Astrocyte of the spinal cord (primary cell): ENCODE data around the gene ATP9A.
"Not testable (repeated sequence)": the region's sequence is repeated elsewhere in the genome, so short reads cannot be mapped to it uniquely, and the experiment has no call there.

Experiments
- DNase-seq: peaks from one replicate; pipeline ENCODE4 v3.0.0; 2011; ENCODE audit warnings: low read depth, low spot score
- H3K4me3 ChIP-seq: 2 replicates; pipeline ENCODE4 v1.5.1; 2011; ENCODE audit warnings: low read depth, mild to moderate bottlenecking, low read length, moderate library complexity
- CTCF ChIP-seq: IDR thresholded peaks from 2 replicates; pipeline ENCODE4 v1.5.1; 2012; ENCODE audit warnings: low read depth, mild to moderate bottlenecking, low read length, inconsistent platforms
- in situ Hi-C: cut with HindIII; loops from 2 replicates; pipeline ENCODE4 v1.10.0; 2017; ENCODE audit warnings: low sequenced_read_pairs

ATP9A gene

GRCh38 chr20:51792960-51793359 is 24.8 kb upstream of the ATP9A start:
- H3K4me3 ChIP-seq, result no peak overlapping the region
- TF ChIP-seq CTCF, result no peak
- no peak for DNase-seq
- in situ Hi-C loops, result no loop called here

GRCh38 chr20:51791626-51792025 is 23.4 kb upstream of the ATP9A start:
- H3K4me3 ChIP-seq, result no peak overlapping the region

GRCh38 chr20:51790256-51790655 is 22.1 kb upstream of the ATP9A start:
- in situ Hi-C loops, result no loop called here
- no peak for TF ChIP-seq CTCF
- H3K4me3 ChIP-seq, result no peak overlapping the region
- DNase-seq, result no peak

More at GRCh38 chr20:51791626-51792025, 23.4 kb upstream of the ATP9A start:
- DNase-seq, result no peak
- TF ChIP-seq CTCF, result no peak
- in situ Hi-C loops, result no loop called here

GRCh38 chr20:51789434-51789833 is 21.2 kb upstream of the ATP9A start:
- in situ Hi-C loops, result no loop called here
- no peak for DNase-seq
- no peak for TF ChIP-seq CTCF
- H3K4me3 ChIP-seq, result no peak overlapping the region

GRCh38 chr20:51788822-51789221 is 20.6 kb upstream of the ATP9A start:
- no peak for DNase-seq
- in situ Hi-C loops, result no loop called here
- no peak overlapping the region for H3K4me3 ChIP-seq
- no peak for TF ChIP-seq CTCF

GRCh38 chr20:51784299-51784698 is 16.1 kb upstream of the ATP9A start:
- no peak for TF ChIP-seq CTCF
- in situ Hi-C loops, result no loop called here

GRCh38 chr20:51778229-51778759 is 10.1 kb upstream of the ATP9A start:
- in situ Hi-C loops, H3K4me3 ChIP-seq, DNase-seq: not testable (repeated sequence)

More at GRCh38 chr20:51784299-51784698, 16.1 kb upstream of the ATP9A start:
- no peak overlapping the region for H3K4me3 ChIP-seq
- DNase-seq, result no peak
